Activated gamma-delta T cell treated with Interleukin-2 at 50 U/mL for 16 hours (primary cell): ENCODE results near the gene NCLN.
A peak's percentile ranks its signal among the peaks of the same experiment; 100 is the strongest.
"Not testable (repeated sequence)": the region's sequence is repeated elsewhere in the genome, so short reads cannot be mapped to it uniquely, and the experiment has no call there.

Experiments
- DNase-seq: peaks from one replicate; pipeline ENCODE4 v3.0.0-alpha.2; 2020

NCLN gene

GRCh38 chr19:3184847-3185460, 776 bp upstream of the NCLN start:
- peak; percentile 64 for DNase-seq

GRCh38 chr19:3186160-3186688, 494 bp downstream of the NCLN start:
- no peak for DNase-seq

- no peak for DNase-seq
Observed at GRCh38 chr19:3186891-3187661, 1.3 kb downstream of the NCLN start.

DNA sequence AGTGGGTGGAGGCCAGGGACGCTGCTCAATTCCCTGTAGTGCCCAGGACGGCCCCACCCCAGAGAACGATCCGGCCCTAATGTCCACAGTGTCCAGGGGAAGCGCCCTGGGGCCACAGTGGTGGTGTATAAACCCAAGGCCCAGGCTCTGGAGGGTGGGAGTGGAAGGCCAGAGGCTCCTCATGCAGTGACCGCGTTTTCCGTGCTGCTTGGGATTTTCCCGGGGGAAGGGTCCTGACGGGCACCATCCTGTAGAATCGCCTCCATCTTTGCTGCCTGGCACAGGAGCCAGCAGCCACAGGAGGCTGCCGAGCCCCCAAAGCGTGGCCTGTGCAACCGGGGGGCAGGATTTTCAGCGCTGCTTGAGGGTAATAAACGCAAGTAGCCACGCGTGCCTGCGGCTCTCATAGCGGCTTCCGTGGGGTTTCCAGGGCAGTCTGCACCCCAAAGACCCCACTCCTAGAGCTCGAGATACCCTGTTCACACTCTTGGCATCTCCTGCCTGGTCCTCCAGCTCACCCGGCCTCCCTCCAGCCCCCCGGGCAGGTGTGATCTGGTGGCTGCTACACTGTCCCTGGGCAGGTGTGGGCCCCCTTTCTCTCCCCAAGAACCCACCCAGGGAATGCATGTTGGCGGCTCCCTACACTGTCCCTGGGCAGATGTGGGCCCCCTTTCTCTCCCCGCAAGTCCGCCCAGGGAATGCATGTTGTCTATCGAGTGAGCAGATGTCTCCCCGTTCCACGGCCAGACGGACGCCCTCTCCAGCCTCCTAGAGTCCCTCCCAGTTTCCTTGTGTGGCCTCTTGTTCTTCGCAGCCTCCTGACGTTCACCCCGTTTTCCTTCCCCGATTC, 2.2 kb downstream of the NCLN start:
- no peak for DNase-seq

DNA sequence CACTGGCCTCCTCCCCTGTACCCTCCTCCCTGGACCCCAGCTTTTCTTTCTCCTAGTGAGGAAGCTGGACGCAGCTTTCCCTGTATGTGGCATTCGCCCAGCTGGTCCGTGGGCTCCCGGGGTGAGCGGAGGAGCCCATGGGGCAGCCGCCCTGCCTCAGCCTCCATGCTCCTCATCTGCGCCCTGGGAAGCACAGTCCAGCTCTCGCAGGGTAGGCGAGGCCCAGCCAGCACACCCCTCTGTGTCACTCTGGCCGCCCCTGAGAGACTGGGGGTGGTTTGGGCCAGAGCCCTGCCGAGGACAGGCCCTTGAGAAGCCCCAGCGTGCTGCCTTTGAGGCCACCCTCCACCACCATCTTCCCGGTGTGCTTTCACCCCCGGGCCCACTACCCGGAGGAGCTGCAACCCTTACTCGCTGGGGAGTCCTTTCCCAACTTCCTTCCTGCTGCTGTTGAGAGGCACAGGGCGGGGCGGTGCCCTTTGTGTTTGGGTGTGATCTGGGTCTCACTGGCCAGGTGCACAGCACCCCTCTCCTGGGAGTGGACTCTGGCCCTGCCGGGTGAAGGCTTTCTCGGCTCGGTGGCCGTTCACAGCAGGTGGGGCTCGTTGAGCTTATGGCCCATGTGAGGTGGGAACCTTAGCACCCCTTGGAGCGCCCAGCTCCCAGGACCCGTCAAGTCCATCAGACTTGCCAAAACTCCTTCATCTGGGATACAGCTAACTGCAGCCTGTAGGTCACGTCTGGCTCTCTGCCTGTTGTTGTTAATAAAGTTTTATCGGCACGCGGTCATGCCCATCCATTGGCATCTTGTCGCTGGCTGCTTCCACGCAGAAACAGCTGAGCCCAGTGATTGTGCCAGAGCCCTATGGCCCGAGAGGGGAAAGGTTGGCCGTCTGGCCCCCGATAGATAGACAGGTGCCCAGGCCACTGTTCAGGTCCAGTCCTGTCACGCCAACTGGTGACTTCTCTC, 3.2 kb downstream of the NCLN start:
- no peak for DNase-seq

DNA sequence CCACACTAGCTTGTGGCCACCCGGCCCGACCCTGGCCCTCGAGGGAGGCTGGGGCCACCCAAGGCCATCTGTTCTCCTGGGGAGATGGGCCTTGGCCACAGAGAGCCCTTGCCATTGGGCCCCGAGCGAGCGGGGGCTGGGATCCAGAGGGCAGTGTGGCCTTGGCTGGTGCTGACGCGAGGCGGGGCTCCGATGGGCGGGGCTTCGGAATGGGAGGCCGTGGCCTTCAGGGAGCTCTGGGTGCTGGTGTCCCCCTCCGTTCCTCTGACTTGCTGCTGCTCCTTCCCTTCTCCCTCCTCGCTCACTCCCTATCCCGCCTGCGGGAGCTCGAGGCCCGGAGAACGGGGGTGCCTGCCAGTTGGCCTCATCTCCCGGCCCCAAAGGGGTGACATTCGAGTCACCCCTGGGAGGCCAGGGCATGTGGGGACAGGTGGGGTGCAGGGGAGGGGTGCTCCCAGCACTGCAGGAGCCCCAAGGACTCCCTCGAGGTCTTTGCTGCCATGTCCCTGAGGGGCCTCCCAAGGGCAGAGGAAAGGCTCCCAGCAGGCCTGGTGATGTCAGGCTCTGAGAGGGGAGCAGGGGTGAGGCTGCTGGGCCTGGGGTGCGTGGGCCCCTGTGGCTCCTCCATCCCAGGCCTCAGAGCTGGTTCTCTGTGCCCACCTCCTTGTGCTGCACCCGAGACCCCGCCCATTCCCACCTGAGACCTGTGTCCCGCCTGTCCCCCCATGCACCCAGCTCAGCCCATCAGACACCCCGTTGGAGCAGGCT, 4.2 kb downstream of the NCLN start:
- no peak for DNase-seq

DNA sequence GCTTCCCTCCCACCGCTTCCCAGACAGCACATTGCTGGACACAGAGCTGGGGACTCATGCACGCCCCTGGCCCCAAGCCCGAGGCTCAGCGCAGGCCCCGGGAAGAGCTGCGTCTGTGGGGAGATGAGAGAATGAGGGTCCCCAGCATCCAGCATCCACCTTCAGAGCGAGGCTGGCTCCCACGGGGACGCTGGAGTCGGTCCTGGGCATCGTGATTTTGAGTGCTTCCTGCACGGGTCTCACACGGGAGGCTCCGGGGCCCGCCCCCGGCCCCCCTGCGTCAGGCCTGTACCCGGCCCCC, 4.7 kb downstream of the NCLN start:
- DNase-seq: no peak

DNA sequence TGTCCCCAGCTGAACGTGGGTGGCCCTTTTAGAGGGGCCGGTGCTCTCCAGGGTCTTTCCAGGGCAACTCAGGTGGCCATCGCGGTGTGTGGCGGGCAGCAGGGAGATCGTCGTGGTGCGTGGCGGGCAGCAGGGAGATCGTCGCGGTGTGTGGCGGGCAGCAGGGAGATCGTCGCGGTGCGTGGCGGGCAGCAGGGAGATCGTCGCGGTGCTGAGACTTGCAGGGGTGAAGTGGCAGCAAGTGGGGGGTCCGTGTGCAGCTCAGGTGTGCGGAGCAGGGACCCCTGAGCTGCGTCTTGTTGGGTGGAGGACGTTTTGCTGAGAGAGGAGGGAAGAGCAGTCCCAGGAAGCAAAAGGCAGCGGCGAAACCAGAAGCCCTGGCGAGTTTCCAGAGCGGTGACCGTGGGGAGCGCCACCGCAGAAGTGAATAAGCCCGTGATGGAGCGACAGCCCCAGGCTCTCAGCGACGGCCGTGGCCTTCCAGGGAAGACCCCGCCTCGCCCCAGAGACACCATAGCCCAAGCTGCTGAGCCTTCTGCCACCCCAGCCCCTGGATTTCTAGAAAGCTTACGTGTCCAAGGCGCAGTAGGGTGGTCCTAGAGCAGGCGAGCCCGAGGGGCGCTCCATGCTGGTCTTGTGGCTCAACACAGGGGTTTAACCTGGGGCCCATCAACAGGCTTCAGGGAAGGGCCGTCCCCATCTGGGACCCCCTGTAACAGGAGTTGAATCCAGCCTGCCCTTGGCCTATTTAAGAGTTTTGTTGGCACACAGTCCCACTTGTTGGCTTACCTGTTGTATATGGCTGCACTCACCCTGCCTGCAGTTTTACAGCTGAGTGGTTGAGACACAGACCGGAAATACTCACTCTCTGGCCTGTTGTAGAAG, 5.4 kb downstream of the NCLN start:
- no peak for DNase-seq

GRCh38 chr19:3191806-3192104, 6.0 kb downstream of the NCLN start:
- not testable (repeated sequence) for DNase-seq

- no peak for DNase-seq
Observed at GRCh38 chr19:3192228-3192635, 6.5 kb downstream of the NCLN start.

DNA sequence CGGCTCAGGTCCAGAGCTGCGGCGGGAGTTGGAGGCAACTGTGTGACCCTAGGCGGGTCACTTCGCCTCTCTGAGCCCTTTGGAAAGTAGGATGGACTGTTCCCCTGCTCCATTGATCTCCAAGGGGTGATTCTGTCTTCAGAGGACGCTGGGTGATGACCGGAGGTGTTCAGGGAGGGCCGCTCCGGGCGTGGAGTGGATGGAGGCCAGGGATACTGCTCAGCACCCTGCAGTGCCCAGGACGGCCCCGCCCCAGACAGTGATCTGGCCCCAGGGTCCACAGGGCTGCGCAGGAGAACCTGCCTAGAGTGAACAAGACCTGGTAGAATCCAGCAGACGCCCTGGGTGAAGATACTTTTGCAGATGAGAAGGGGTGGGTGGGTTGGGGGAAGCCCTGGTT, 7.0 kb downstream of the NCLN start:
- no peak for DNase-seq

- DNase-seq: no peak
Observed at GRCh38 chr19:3193256-3194105, 7.8 kb downstream of the NCLN start.

DNA sequence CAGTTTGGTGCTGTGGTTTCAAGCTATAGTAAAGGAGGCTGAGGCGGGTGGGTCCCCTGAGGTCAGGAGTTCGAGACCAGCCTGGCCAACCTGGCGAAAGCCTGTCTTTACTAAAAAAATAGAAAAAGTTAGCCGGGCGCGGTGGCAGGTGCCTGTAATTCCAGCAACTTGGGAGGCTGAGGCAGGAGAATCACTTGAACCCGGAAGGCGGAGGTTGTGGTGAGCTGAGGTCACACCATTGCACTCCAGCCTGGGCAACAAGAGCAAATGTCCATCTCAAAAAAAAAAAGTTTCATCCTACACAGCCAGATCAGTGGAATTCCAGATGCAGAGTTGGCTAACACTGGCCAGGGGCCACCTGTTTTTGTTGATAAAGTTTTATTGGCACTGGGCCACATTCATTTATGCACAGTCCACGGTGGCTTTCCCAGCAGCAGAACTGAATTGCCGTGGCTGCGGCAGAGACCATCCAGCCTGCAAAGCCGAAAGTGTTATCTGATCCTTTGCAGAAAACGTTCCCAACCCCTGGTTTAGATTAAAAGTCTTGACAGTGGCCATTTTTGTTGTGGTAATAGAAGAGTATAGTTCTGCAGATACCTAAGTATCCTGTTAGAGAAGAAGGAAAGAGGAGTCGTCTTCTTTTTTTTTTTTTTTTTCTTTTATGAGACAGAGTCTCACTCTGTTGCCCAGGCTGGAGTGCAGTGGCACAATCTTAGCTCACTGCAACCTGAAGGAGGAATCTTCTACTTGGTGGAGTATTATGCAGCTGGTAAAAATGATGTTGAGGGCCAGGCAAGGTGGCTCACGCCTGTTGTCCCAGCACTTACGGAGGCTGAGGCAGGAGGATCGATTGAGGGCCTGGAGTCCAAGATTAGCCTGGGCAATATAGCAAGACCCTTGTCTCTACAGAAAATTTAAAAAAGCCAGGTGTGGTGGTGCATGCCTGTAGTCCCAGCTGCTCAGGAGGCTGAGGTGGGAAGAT, 8.7 kb downstream of the NCLN start:
- no peak for DNase-seq

DNA sequence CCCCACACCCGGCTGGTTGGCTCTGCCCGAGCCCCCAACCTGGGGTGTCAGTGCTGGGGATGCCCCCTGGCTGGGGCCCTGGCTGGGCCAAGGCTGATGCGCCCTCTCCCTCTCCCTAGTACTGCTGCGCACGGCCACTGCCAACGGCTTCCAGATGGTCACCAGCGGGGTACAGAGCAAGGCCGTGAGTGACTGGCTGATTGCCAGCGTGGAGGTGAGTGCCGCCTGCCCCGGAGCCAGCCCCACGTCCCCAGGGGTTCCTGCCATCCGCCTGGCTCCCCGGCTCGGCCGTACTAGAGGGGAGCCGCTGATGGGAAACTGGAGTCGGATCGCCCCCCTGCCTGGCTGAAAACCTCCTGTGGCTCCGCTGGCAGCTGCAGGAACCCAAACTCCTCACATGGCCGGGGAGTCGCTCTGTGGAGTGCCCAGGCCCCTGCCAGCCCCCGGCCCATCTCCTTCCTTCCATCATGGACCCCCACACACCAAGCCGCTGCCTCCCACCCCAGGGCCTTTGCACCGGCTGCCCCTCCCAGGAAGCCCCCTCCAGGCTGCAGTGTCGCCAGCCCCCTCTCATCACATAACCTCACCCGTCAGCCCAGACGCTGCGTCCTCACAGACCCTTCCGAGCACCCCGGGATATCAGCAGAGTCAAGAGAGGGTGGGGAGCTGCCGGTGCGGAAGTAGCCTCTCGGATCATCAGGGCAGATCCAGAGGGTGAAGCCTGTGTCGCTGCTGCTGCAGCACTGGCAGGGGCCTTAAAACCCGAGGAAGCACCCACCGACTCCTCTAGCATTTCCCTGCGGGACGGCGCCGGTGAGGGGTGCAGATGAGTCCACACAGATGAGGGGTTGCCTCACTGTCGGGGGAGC, 10.6 kb downstream of the NCLN start:
- no peak for DNase-seq

- no peak for DNase-seq
Observed at GRCh38 chr19:3196933-3197205, 11.1 kb downstream of the NCLN start.

DNA sequence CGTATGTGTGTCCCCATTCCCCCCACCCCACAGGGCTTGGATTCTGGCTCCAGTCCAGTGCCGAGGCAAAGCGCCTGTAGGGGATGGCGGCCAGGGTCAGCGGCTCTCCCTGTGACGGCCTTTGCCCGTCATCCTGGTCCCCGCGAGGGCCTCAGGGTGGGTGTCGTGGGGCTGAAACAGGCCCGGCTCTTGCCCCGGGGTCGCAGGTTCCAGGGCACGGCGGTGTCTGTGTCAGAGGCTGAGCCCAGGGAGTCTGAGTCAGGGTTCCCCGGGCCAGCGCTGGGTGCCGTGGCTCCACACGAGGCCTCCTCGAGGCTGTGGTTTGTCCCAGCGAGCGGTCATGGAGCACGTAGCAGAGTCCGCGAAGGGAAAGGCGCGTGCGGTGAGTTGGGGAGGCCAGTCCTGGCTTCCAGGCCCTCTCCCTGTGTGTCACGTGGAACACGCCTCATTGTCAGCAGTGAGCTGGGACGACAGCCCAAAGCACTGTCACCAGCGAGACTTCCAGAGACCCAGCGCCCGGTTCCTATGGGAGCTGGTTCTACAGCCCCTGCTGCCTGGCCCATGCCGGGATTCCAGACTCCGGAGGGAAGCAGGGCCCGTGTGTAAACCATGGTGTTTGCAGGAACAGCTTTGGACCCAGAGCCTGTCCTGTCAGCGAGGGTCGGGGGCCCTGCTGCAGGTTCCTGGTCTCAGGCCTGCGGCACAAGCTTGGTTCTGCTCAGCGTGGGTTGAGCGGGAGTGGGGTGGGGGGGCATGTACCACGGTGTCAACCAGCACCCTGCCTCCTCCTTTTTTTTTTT, 13.4 kb downstream of the NCLN start:
- no peak for DNase-seq
